ENCODE results near the gene PRIM2.
"Not testable (repeated sequence)": the region's sequence is repeated elsewhere in the genome, so short reads cannot be mapped to it uniquely, and the experiment has no call there.

DNA sequence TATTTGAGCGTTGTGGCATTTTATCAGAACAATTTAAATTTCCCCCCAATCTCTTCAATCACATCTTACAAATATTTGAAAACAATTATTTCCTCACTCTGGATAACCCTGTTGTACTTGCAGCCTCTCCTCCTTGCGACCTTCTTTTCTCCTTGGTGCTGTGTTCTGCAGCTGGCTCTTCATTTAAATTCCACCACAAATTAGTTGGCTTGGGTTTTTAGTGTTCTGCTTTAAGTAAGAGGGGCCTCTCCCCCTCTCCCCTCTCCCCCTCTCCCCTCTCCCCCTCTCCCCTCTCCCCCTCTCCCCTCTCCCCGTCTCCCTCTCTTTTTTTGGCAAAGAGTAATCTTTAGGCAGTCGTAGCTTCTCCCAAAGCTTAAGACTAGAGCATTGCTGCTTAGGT lies 152.7 kb downstream of the PRIM2 start:
- TF ChIP-seq, protein P1, sequence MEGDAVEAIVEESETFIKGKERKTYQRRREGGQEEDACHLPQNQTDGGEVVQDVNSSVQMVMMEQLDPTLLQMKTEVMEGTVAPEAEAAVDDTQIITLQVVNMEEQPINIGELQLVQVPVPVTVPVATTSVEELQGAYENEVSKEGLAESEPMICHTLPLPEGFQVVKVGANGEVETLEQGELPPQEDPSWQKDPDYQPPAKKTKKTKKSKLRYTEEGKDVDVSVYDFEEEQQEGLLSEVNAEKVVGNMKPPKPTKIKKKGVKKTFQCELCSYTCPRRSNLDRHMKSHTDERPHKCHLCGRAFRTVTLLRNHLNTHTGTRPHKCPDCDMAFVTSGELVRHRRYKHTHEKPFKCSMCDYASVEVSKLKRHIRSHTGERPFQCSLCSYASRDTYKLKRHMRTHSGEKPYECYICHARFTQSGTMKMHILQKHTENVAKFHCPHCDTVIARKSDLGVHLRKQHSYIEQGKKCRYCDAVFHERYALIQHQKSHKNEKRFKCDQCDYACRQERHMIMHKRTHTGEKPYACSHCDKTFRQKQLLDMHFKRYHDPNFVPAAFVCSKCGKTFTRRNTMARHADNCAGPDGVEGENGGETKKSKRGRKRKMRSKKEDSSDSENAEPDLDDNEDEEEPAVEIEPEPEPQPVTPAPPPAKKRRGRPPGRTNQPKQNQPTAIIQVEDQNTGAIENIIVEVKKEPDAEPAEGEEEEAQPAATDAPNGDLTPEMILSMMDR (IDR thresholded peaks at IDR 0.05; ENCODE audit: poor library complexity), result not testable (repeated sequence)
- TF ChIP-seq EZH2phosphoT487 (IDR thresholded peaks at IDR 0.05; ENCODE audit: low read depth, severe bottlenecking, unreplicated experiment), result not testable (repeated sequence)

Data from hepatocyte (in vitro differentiated cells).